Esophagus squamous epithelium (tissue), 5 donors: Measurements from ENCODE around the gene KRT8. TPM values are rescaled to one million over a fixed set of nuclear protein-coding genes. Genes with fewer than 3 reads are reported as not detected.

Experiments used
- DNase-seq: peaks from one replicate; lab custom pipeline; 2025; lab: John Stamatoyannopoulos, UW
- H3K27ac ChIP-seq, 4 donors: fragments of 200-600 bp; sonication (generic); one replicate each; pipeline ENCODE4 v1.5.1; 2016 to 2019; ENCODE audit warnings: mild to moderate bottlenecking in 1 of 4
- H3K27me3 ChIP-seq, 4 donors: fragments of 200-600 bp; sonication (generic); 1 replicate in 3 of 4; 2 replicates in 1 of 4; pipeline versions ENCODE4 v1.5.1 to v1.6.0; 2017 to 2021; ENCODE audit warnings: antibody characterized with exemption in 1 of 4
- H3K36me3 ChIP-seq, 3 donors: fragments of 200-600 bp; sonication (generic); one replicate each; pipeline ENCODE4 v1.5.1; 2016 to 2019
- H3K4me1 ChIP-seq, 3 donors: fragments of 200-600 bp; sonication (generic); one replicate each; pipeline ENCODE4 v1.5.1; 2017 to 2019
- H3K4me3 ChIP-seq, 4 donors: fragments of 200-600 bp; sonication (generic); 1 replicate in 3 of 4; 2 replicates in 1 of 4; pipeline ENCODE4 v1.5.1; 2016 to 2019; ENCODE audit warnings: mild to moderate bottlenecking in 2 of 4, moderate library complexity in 1 of 4
- H3K9me3 ChIP-seq, 3 donors: fragments of 200-600 bp; sonication (generic); one replicate each; pipeline ENCODE4 v1.5.1; 2016 to 2019
- POLR2A ChIP-seq, 4 donors: fragments of 450-650 bp; IDR thresholded peaks; one replicate each; pipeline ENCODE4 v1.6.1; 2017; ENCODE audit warnings: antibody characterized with exemption in 4 of 4, mild to moderate bottlenecking in 4 of 4, moderate library complexity in 3 of 4
- WGBS, 2 donors: methylation state at CpG; one replicate each; pipeline ENCODE4 v1.1.5; 2018; 5-methylcytosine and 5-hydroxymethylcytosine counted together
- intact Hi-C: fragments of 100-400 bp; cut with DNase I; formaldehyde crosslinking; loops from one replicate; pipeline ENCODE4 v1.15.0; 2022
- total RNA-seq, 4 donors: library from RNA; depleted of rRNA; stranded (reverse); fragments of >200 nt; gene quantifications; one replicate each; pipeline ENCODE4 v1.1.0, GENCODE V29; 2016
- TF ChIP-seq, protein P1 (sequence below), 6 experiments: fragments of 450-650 bp in 4 of 6; fragments of 200-600 bp in 2 of 6; sonication (generic) in 2 of 6; IDR thresholded peaks; one replicate each; pipeline ENCODE4 v1.5.1; 2016 to 2019; ENCODE audit warnings: antibody characterized with exemption in 6 of 6, mild to moderate bottlenecking in 4 of 6, moderate library complexity in 4 of 6
- donor health status: DM: yes; HTN: yes; CAD: no.

Gene KRT8
- total RNA-seq, 4 donors from 2014 or later = 27.2 to 50.2 (median 38.2) TPM

DNA sequence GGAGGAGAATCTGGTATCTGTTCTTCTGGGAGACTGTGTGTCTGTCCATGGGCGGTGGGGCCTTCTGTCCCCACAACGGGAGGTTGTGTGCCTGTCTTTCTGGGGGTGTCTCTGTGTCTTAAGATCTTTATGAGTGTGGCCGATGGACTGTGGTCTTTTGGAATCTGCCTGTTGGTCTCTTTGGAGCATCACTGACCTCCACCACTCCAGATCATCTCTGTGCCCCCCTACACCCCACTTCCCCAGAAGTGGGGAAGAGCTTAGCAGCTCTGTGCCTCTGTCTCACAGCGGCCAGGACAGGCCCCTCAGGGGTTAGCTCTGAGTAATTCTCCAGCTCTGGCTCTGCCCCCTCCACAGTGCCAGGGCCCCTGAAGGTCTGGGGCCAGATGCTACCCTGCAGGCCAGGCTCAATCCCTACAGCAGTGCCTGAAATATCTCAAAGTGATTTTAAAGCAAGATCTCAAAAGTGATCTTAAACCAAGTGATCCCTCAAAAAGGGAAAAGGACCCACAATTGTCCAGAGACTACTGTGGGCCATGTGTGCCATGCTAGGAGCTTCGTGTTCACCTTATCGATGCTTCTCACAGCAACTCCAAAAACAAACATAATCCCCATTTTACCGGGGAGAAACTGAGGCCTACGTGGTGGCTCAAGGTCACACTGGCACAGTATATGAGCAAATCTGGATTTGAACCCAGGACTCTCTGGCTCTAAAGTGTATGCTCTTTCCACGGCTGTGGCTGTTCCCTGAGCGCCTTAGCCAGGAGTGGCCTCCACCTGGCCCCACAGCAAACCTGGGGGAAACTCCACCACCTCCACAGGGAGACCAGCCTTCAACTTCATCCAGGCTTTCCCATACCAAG, 30.1 kb downstream of the KRT8 start:
- Histone ChIP-seq H3K27me3 (no peaks in the 10 kb centered on the region), H3K4me1 (peaks cover 82 to 98% (median 84%) of the 10 kb centered on the region in 3 donors), H3K27ac (peak overlapping the region; percentile 93 to 99 (median 97)), H3K4me3 (peak overlapping the region; percentile 21 to 71 (median 46)), H3K36me3 (no peaks in the 10 kb centered on the region), H3K9me3 (no peaks in the 10 kb centered on the region)
- no peak for DNase-seq
- TF ChIP-seq POLR2A (IDR thresholded peaks at IDR 0.05) = no peak
- TF ChIP-seq, protein P1, sequence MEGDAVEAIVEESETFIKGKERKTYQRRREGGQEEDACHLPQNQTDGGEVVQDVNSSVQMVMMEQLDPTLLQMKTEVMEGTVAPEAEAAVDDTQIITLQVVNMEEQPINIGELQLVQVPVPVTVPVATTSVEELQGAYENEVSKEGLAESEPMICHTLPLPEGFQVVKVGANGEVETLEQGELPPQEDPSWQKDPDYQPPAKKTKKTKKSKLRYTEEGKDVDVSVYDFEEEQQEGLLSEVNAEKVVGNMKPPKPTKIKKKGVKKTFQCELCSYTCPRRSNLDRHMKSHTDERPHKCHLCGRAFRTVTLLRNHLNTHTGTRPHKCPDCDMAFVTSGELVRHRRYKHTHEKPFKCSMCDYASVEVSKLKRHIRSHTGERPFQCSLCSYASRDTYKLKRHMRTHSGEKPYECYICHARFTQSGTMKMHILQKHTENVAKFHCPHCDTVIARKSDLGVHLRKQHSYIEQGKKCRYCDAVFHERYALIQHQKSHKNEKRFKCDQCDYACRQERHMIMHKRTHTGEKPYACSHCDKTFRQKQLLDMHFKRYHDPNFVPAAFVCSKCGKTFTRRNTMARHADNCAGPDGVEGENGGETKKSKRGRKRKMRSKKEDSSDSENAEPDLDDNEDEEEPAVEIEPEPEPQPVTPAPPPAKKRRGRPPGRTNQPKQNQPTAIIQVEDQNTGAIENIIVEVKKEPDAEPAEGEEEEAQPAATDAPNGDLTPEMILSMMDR (IDR thresholded peaks at IDR 0.05) = no peak
- WGBS, 2 donors = 57 to 96% methylated on average over 4 to 9 of the region's 10 CpGs
- intact Hi-C loops = loop anchor here (5.0 to 10.0 kb wide), 3 partner anchors 293 to 723 kb away; partner anchors contain the start of gene KRT5

DNA sequence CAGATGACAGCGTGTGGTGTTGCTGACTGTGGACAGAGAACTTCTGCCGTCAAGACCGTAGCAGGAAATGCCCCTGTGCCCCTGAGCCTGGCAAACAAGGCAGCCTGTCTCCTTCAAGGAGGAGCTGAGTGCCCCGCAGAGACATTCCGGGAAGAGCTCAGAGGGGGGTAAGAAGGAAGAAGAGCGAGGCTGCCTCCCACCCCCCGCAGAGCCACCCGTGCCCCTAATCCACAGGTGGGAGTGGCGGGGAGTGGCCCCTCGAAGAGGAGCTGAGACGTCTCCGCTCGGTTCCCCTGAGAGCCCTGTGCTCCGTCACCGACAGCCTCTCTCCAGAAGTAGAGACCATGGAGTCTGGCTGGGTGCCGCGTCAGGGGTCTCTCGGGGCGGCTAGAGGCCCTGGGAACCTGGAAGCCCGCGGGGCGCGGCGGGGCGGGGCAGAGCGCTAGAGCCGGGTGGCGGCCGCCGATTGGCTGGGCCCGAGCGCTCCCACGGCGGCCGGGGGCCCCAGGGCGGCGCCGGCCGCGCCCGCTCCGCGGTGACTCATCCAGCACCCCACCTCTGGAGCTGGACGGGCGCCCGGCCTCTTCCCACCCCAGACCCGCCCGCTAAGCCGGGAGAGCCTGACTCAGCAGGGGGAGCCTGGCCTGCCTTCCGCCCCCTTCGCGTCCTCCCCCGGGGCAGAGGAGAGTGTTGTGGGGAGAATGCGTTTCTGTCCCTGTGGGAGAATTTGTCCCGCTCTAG, 30.9 kb downstream of the KRT8 start:
- Histone ChIP-seq H3K27ac (peak overlapping the region; percentile 93 to 99 (median 97)), H3K4me1 (peaks cover 79 to 98% (median 84%) of the 10 kb centered on the region in 3 donors), H3K36me3 (no peaks in the 10 kb centered on the region), H3K9me3 (no peaks in the 10 kb centered on the region), H3K27me3 (no peaks in the 10 kb centered on the region), H3K4me3 (peak overlapping the region; percentile 21 to 71 (median 46))
- no peak for DNase-seq
- intact Hi-C loops = loop anchor here (10.0 kb wide), 1 partner anchor 349 kb away; the partner anchor contains the start of gene KRT5
- WGBS, 2 donors = 0% methylated on average over 8 of the region's 55 CpGs; no CpG with 5 or more reads in 1 of the 2 donors
- peak in 1 of 4 donors; percentile 37 for TF ChIP-seq POLR2A (IDR thresholded peaks at IDR 0.05)
- TF ChIP-seq, protein P1 (IDR thresholded peaks at IDR 0.05) = no peak

DNA sequence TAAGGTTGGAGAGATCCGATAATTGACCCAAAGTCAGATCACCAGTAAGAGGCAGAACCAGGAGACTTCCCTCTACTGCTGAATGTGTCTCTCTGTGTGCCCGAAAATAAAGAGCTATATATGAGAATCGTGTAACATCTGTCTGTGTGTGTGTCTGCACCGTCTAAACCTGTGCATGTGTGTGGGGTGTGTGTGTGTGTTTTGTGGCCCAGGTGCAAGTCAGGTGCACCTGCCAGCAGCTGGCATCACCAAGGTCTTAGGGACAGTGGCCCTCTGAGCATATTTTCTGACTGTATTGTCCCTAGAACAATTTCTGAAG, 31.4 kb downstream of the KRT8 start:
- TF ChIP-seq POLR2A (IDR thresholded peaks at IDR 0.05) = no peak
- TF ChIP-seq, protein P1 (IDR thresholded peaks at IDR 0.05) = no peak
- H3K4me1 ChIP-seq = peaks cover 78 to 98% (median 84%) of the 10 kb centered on the region in 3 donors
- no peaks in the 10 kb centered on the region for H3K27me3 ChIP-seq
- peak overlapping the region; percentile 93 to 99 (median 97) for H3K27ac ChIP-seq
- 51 to 55% methylated on average over 4 of the region's 4 CpGs for WGBS, 2 donors
- peak overlapping the region in 3 of 4 donors; percentile 42 to 71 (median 50) for H3K4me3 ChIP-seq
- intact Hi-C loops = loop anchor here (10.0 kb wide), 1 partner anchor 349 kb away; the partner anchor contains the start of gene KRT5
- DNase-seq = no peak
- H3K9me3 ChIP-seq = no peaks in the 10 kb centered on the region
- no peaks in the 10 kb centered on the region for H3K36me3 ChIP-seq

DNA sequence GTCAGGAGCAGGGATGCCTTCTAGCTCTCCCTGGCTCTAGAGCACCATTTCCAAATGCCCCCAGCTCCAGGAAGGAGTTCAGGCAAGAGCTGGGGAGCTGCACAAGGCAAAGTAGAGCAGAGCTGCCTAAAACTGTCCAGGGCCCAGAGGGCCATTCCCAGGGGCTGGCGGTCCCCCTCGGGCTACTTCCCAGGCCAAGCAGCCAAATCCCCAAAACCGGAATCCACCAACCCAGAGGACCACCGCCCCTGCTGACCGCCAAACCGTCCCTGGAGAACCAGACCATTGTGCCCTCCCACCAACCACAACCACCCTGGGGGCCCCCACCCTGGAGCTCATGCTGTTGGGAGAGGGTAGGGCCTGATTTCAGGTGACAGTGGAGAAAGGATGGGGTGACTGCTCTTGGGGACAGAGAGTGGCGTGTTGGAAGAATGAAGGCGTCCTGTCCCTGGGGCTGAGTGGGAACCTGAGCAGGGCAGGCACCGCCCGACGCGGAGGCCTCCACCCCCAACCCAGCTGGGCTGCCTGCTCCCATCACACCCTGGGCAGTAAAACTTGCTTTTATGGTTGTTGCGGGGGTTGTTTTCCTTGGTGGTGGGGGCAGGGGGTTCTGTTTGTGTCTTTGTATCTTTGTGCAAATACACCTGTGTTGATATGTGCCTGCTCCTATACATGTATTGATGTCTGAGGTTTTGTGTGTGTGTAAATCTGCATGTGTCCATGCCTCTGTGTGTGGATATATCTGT, 32.1 kb downstream of the KRT8 start:
- Histone ChIP-seq H3K9me3 (no peaks in the 10 kb centered on the region), H3K4me1 (peaks cover 76 to 98% (median 84%) of the 10 kb centered on the region in 3 donors), H3K36me3 (no peaks in the 10 kb centered on the region), H3K27me3 (no peaks in the 10 kb centered on the region), H3K4me3 (no peak overlapping the region), H3K27ac (peak overlapping the region; percentile 93 to 99 (median 97))
- DNase-seq = no peak
- intact Hi-C loops = loop anchor here (10.0 kb wide), 1 partner anchor 348 kb away; the partner anchor contains the start of gene KRT5
- WGBS, 2 donors = 75 to 76% methylated on average over 7 to 11 of the region's 13 CpGs
- TF ChIP-seq, protein P1 (IDR thresholded peaks at IDR 0.05) = no peak
- TF ChIP-seq POLR2A (IDR thresholded peaks at IDR 0.05) = no peak
